ENCODE measurements around the gene DPH6. TPM values are rescaled to one million over a fixed set of nuclear protein-coding genes. Genes with fewer than 3 reads are reported as not detected.

Gene DPH6
- total RNA-seq, 2 donors from 2014 or later = 9.9 to 16.5 TPM

Small RNAs within 50 kb of the gene (microRNA-seq; reads per million reads assigned to microRNA genes)
- 0 reads per million in 2 donors for gene MIR3942

All from left cardiac atrium (tissue), 2 donors.